Activated T-cell treated with anti-CD3 and anti-CD28 coated beads for 1 hour (primary cell): ENCODE measurements around the gene SPN.
"Not testable (repeated sequence)": the region's sequence is repeated elsewhere in the genome, so short reads cannot be mapped to it uniquely, and the experiment has no call there.

Experiments
- DNase-seq: peaks from one replicate; pipeline ENCODE4 v3.0.0-alpha.2; 2020; ENCODE audit warnings: low read depth

The SPN gene

DNA sequence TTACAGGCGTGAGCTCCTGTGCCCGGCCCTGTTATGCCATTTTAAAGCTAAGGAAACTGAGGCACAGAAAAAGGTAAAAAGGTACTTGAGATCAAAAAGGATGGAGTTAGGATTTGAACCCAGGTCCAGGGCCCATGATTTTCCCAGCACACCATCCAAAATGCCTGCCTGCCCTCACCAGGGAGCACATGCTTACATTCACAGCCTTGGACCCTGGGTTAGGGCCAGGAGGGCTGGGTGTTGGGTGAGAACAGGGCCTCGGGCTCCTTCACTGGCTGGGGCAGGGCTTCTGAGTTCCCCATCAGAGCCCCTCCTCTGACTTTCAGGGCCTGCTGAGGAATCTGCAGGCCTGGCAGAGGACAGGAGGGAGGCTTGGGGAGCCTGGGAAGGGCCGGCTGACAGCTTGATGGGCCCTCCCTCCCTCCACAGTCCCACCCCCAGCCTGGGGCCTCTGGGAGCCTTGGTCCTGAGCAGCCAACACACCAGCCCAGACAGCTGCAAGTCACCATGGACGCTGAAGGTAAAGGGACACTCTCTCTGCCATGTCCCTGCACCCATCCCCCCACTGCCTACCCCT is 15.7 kb downstream of the SPN start, which contains the start of gene QPRT:
Gene QPRT, plus strand, starts transcription at position 490 of the 577 bp plus-strand sequence. Its CDS starts 18 bp downstream, at position 508.
- DNase-seq: no peak

DNA sequence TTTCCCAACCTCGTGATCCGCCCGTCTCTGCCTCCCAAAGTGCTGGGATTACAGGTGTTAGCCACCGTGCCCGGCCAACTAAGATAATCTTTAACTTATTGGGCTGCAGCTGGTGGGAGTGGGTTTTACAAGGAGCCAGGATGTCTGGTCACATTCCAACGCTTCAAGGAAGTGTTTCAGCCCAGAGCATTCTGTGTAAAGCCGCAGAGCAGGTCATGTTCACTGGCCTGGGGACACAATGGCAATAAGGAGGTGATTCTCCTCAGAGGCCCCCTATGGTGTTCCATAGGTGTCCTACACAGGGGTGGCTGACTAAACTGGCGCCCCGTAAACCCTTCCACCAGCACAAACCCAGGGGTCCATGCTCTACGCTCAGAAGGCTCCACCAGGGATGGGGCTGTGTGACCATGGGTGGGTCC is 17.1 kb downstream of the SPN start:
- no peak for DNase-seq

DNA sequence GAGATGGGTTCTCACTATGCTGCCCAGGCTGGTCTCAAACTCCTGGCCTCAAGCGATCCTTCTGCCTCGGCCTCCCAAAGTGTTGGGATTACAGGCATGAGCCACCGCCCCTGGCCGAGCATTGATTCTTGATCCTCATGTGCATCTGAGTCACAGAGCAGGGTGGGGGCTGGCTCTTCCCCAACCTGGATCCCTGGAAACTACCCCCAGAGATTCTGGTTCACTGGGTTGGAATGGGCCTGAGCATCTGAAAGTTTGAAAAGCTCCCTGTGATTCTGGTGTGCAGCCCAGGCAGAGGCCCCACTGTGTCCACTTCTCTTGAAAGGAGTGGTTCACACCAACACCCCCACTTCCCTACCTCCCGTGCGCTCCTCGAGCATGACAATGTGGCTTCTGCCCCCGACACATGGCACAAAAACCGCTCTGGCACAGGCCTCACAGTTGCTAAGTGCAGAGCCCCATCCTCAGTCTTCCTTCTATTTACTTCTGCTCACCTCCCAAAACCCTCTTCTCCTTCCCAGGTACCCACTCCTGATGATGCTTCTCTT is 20.6 kb downstream of the SPN start:
- DNase-seq: no peak

- DNase-seq: no peak
Measured at GRCh38 chr16:29684679-29685078, 21.6 kb downstream of the SPN start.

DNA sequence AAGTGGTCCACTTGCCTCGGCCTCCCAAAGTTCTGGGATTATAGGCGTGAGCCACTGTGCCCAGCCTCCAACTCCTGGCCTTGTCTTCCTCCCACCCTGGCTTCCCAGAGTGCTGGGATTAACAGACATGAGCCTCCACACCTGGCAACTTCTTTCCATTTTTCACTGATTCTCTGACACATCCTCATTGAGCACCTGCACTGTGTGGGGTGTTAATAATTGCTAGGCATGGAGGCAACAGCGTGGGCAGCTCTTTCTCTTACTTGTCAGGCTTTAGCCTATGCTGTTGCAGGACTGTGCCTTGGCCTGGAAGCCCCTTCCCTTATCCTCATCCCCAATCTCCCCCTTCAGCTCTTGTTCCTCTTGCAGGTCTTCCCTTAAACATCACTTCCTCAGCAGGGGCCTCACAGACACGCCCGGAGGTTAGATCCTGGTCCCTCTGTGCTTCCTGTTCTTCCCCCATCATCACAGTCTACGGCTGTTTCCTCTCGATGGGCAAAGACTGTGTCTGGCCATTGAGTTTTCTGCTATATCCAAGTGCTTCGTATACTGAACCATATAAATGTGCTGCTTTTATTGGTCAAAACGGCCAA is 23.8 kb downstream of the SPN start:
- no peak for DNase-seq

GRCh38 chr16:29687755-29688154 is 24.7 kb downstream of the SPN start:
- no peak for DNase-seq

DNA sequence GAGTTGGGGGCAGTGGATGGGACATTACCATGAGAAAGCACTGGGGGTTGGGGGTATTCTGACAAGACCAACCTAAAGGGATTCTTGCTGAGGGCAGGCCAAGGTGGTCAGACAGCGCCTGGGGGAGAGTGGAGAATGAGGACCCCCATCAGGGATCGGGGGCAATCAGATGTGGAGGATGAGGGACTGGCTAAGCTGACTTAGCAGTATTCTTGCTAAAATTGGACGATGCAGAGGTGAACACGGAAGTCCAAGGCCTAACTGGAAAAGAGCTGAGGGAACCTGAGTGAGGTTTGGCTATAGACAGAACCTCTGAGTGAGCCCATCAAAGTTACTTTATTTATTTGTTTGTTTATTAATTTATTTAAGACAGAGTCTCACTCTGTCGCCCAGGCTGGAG is 25.1 kb downstream of the SPN start:
- no peak for DNase-seq

DNA sequence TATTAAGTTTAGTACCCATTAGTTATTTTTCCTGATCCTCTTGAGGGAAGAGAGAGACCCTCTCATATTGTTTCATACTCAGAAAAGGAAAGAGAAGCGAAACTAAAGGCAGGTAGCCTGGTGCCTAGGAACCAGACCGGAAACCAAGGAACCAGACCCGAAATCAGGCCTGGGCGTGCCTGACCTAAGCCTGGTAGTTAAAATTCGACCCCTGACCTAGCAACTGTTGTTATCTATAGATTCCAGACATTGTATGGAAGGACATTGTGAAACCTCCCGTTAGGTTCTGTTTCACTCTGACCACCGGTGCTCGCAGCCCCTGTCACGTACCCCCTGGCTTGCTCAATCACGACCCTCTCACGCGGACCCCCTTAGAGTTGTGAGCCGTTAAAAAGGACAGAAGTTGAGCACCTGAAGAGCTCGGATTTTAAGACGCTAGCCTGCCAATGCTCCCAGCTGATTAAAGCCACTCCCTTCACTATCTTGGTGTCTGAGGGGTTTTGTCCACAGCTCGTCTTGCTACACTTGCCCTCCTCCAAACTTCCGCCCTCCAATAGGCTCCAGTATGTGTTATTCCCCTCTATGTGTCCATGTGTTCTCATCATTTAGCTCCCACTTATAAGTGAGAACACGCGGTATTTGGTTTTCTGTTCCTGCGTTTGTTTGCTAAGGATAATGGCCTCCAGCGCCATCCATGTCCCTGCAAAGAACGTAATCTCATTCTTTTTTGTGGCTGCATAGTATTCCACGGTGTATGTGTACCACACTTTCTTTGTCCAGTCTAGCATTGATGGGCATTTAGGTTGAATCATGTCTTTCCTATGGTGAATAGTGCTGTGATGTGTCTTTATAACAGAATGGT is 26.7 kb downstream of the SPN start:
- not testable (repeated sequence) for DNase-seq

DNA sequence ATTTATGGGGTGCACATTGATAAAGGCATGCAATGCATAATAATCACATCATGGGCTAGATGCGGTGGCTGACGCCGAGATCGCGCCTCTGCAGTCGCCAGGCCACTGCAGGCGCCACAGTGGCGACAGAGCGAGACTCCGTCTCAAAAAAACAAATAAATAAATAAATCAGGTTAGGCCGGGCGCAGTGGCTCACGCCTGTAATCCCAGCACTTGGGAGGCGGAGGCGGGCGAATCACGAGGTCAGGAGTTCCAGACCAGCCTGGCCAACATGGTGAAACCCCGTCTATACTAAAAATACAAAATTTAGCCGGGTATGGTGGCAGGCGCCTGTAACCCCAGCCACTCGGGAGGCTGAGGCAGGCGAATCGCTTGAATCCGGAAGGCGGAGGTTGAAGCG is 29.6 kb downstream of the SPN start:
- not testable (repeated sequence) for DNase-seq

DNA sequence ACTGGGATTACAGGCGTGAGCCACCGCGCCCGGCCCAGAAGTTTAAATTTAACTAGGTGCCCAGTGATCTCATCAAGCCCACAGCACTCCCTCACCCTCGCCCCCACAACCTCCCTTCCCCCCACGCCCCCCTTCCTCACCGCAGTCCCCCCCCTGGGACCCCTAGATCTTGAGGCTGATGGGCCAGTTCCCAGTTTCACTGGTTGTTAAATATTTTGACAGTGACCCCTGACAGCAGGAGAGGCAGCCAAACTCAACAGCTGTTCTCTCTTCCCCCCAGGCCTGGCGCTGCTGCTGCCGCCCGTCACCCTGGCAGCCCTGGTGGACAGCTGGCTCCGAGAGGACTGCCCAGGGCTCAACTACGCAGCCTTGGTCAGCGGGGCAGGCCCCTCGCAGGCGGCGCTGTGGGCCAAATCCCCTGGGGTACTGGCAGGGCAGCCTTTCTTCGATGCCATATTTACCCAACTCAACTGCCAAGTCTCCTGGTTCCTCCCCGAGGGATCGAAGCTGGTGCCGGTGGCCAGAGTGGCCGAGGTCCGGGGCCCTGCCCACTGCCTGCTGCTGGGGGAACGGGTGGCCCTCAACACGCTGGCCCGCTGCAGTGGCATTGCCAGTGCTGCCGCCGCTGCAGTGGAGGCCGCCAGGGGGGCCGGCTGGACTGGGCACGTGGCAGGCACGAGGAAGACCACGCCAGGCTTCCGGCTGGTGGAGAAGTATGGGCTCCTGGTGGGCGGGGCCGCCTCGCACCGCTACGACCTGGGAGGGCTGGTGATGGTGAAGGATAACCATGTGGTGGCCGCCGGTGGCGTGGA is 31.5 kb downstream of the SPN start:
- no peak for DNase-seq

- not testable (repeated sequence) for DNase-seq
Measured at GRCh38 chr16:29695675-29696074, 32.6 kb downstream of the SPN start.

- no peak for DNase-seq
Measured at GRCh38 chr16:29696881-29697331, 33.9 kb downstream of the SPN start.

- DNase-seq: no peak
Measured at GRCh38 chr16:29697391-29697790, 34.3 kb downstream of the SPN start.

GRCh38 chr16:29698042-29698441 is 35.0 kb downstream of the SPN start:
- no peak for DNase-seq

DNA sequence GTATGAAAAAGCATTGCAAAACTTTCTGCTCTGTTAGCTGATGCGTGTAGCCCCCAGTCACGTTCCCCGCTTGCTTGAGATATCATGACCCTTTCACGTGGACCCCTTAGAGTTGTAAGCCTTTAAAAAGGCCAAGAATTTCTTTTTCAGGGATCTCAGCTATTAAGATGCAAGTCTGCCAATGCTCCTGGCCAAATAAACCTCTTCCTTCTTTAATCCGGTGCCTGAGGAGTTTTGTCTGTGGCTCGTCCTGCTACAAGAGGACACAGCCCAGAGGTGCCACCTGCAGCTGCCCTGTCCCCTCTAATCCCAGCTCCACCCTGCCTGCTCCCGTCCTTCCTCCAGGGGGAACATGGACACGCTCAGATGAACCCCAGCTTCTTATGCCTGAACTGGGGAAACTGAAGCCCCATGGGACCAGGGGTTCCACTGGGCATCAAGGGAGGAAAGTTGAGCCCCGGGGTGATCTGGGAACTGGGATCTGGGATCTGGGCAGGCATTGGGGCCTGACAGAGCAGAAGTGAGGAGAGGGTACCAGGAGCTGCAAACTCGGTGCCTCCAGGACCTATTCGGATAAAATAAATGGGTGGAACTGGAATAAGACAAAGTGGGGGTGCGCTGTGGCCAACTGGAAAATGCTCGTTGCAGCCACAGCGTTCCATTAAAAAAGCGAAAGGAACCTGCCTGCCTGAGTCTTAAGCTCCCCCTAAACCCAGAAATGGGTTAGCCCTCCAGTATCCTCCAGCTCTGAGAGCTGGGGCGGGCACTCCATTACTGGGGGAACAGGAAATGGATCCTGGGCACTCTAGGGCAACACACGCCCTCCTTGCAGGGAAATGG is 35.7 kb downstream of the SPN start:
- no peak for DNase-seq

DNA sequence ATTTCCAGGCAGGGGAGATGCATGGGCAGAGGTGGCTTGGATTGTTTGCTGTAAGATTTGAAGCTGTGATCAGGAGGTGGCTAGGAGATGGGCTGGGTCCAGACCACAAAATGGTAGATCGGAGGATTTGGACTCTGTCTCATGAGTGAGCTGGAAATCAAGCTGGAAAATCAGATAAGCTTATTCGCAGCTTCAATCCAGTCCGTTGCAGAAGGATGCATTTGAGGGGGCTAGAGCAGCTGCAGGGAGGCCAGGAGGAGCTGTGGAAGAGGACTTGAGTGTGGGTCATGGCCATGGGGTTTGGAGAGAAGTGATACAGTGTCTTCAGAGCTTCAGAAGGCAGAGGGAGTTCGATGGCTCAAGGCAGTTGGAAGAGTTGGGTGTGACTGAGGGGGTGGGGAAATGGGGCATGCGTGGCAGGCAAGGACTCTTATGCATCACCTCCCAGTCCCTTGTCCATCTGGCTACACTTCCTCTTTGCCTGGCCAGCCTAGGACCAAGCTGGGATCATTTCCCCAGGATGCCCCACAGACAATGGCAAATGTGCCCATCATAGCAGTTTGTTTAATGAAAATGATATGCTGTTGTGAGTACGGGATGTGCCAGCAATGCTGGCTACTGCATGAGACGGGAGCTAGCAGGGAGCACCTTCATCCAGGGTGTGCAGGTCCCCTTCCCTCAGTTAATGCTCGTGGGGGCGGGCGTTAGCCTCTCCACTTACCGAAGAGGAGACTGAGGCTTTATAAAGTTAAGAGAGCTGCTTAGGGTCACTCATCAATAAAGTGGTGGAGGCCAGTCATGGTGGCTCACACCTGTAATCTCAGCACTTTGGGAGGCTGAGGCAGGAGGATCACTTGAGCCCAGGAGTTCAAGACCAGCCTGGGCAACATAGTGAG is 36.5 kb downstream of the SPN start:
- DNase-seq: no peak

GRCh38 chr16:29700253-29700987 is 37.4 kb downstream of the SPN start:
- DNase-seq: peak; percentile 73

GRCh38 chr16:29701214-29701555 is 38.1 kb downstream of the SPN start:
- no peak for DNase-seq

- no peak for DNase-seq
Measured at GRCh38 chr16:29702269-29702668, 39.2 kb downstream of the SPN start.
